ENCODE measurements around the gene SLC17A9.

GRCh38 chr20:63009045-63009961 is 56.8 kb downstream of the SLC17A9 start:
- no peak for TF ChIP-seq EZH2 (IDR thresholded peaks at IDR 0.05; ENCODE audit: insufficient read depth, poor library complexity, severe bottlenecking)
- 0 out of 2 replicates have a peak, but pooled peaks have one; percentile 5 for TF ChIP-seq EZH2phosphoT487 (IDR thresholded peaks at IDR 0.05; ENCODE audit: insufficient read depth, low read depth)
